GM13977 (cell line): ENCODE results near the gene CYTH4.
A peak's percentile ranks its signal among the peaks of the same experiment; 100 is the strongest.
"Not testable (repeated sequence)": the region's sequence is repeated elsewhere in the genome, so short reads cannot be mapped to it uniquely, and the experiment has no call there.

Experiments used
- DNase-seq: peaks from one replicate; pipeline ENCODE4 v3.0.0; 2012; ENCODE audit warnings: low spot score
- CTCF ChIP-seq: IDR thresholded peaks from 2 replicates; pipeline ENCODE4 v1.5.1; 2012; ENCODE audit warnings: mild to moderate bottlenecking, control low read depth; ENCODE audit not compliant: insufficient read depth; ENCODE audit errors: extremely low read depth, missing control alignments
- in situ Hi-C: fragments of 300-500 bp; cut with MboI; formaldehyde crosslinking; loops from one replicate; pipeline ENCODE4 v1.12.0; 2022; ENCODE audit warnings: low sequenced_read_pairs, low pct_unique_long_range_greater_than_20kb, mixed read lengths, inconsistent platforms; ENCODE audit not compliant: unreplicated experiment

CYTH4 gene

GRCh38 chr22:37282385-37282677, at the start of gene CYTH4:
TSS of gene CYTH4 (plus strand) at chr22:37282508. CDS start at chr22:37282570, 62 bp downstream.
- no peak for TF ChIP-seq CTCF
- in situ Hi-C loops: no loop called here
- peak; percentile 74 for DNase-seq

- DNase-seq, in situ Hi-C loops: not testable (repeated sequence)
Measured at GRCh38 chr22:37233371-37233750, 48.9 kb upstream of the CYTH4 start.

- no peak for TF ChIP-seq CTCF
- no peak for DNase-seq
- in situ Hi-C loops: no loop called here
Measured at GRCh38 chr22:37233751-37234631, 48.3 kb upstream of the CYTH4 start.

GRCh38 chr22:37234736-37235711, 47.3 kb upstream of the CYTH4 start:
- TF ChIP-seq CTCF: no peak
- in situ Hi-C loops: no loop called here
- no peak for DNase-seq

GRCh38 chr22:37235897-37236607, 46.3 kb upstream of the CYTH4 start:
- in situ Hi-C loops: no loop called here
- no peak for DNase-seq
- TF ChIP-seq CTCF: no peak

GRCh38 chr22:37237371-37238268, 44.7 kb upstream of the CYTH4 start:
- in situ Hi-C loops: no loop called here
- no peak for DNase-seq
- TF ChIP-seq CTCF: no peak
